Hepatocyte (in vitro differentiated cells): Measurements from ENCODE around the gene OBSCN.

Experiments
- EZH2 ChIP-seq: fragments of 200-600 bp; sonication (generic); IDR thresholded peaks from 2 replicates; pipeline ENCODE4 v1.6.1; 2016; ENCODE audit warnings: antibody characterized with exemption, mild to moderate bottlenecking, borderline replicate concordance
- TF ChIP-seq, protein P1 (sequence below): fragments of 200-600 bp; sonication (generic); IDR thresholded peaks from 2 replicates; pipeline ENCODE4 v1.5.1; 2016; ENCODE audit warnings: antibody characterized with exemption, mild to moderate bottlenecking; ENCODE audit not compliant: poor library complexity

DNA sequence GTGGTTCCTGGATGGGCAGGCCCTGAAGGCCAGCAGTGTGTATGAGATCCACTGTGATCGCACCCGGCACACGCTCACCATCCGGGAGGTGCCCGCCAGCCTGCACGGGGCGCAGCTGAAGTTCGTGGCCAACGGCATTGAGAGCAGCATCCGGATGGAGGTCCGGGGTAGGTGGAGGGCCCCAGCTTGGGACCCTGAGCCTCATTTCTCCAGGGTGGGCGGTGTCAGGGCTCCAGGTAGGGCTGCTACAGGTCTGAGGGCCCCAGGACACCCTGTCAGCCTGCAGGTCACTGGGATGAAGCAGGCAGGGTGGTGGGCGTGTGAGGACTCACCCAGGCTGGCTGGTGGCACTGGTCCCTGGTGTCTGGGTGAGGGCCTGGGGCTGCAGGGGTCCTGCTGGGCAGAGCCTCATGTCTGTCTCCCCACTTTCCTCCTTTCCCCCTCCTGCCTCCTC is 7.8 kb downstream of the OBSCN start:
- no peak for TF ChIP-seq EZH2
- TF ChIP-seq, protein P1, sequence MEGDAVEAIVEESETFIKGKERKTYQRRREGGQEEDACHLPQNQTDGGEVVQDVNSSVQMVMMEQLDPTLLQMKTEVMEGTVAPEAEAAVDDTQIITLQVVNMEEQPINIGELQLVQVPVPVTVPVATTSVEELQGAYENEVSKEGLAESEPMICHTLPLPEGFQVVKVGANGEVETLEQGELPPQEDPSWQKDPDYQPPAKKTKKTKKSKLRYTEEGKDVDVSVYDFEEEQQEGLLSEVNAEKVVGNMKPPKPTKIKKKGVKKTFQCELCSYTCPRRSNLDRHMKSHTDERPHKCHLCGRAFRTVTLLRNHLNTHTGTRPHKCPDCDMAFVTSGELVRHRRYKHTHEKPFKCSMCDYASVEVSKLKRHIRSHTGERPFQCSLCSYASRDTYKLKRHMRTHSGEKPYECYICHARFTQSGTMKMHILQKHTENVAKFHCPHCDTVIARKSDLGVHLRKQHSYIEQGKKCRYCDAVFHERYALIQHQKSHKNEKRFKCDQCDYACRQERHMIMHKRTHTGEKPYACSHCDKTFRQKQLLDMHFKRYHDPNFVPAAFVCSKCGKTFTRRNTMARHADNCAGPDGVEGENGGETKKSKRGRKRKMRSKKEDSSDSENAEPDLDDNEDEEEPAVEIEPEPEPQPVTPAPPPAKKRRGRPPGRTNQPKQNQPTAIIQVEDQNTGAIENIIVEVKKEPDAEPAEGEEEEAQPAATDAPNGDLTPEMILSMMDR = no peak
